ENCODE results near the gene TCEANC.

Gene TCEANC

GRCh38 chrX:13659063-13659462 lies 6.1 kb downstream of the TCEANC start:
- peak overlapping the region; percentile 13; the same call in 1 of the 2 replicates for H3K27ac ChIP-seq
- TF ChIP-seq, protein P1, sequence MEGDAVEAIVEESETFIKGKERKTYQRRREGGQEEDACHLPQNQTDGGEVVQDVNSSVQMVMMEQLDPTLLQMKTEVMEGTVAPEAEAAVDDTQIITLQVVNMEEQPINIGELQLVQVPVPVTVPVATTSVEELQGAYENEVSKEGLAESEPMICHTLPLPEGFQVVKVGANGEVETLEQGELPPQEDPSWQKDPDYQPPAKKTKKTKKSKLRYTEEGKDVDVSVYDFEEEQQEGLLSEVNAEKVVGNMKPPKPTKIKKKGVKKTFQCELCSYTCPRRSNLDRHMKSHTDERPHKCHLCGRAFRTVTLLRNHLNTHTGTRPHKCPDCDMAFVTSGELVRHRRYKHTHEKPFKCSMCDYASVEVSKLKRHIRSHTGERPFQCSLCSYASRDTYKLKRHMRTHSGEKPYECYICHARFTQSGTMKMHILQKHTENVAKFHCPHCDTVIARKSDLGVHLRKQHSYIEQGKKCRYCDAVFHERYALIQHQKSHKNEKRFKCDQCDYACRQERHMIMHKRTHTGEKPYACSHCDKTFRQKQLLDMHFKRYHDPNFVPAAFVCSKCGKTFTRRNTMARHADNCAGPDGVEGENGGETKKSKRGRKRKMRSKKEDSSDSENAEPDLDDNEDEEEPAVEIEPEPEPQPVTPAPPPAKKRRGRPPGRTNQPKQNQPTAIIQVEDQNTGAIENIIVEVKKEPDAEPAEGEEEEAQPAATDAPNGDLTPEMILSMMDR (conservative IDR thresholded peaks at IDR 0.05) = no peak

DNA sequence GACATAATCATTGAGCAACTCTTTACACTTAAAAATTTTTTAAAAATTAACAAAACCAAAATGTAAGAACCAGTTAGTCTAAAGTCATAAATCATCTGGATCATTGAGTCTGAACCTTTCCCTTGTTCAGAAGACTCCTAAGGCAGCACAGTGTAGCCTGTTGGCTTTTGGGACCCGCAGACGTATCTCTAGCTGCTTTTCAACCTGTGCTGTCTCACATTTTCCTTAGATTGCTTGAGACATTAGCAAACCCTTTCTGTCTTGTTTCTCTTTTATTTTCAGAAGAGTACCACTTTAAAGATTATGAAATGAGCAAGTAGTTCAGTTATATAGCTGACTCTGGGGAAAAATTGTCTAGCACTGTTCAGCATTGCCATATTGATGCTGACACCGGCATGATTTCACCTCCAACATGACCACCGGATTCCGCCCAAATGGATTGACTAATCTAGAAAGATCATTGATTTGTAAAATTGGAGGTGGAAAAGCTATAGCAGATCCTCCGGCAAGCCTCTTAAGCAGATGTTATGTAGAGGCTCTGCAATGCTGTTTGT lies 8.9 kb downstream of the TCEANC start:
- no peak overlapping the region for H3K27ac ChIP-seq
- TF ChIP-seq, protein P1 (conservative IDR thresholded peaks at IDR 0.05) = no peak

- TF ChIP-seq, protein P1 (conservative IDR thresholded peaks at IDR 0.05) = no peak
- H3K27ac ChIP-seq = no peak overlapping the region
Measured at GRCh38 chrX:13662355-13662791, 9.4 kb downstream of the TCEANC start.

- no peak overlapping the region for H3K27ac ChIP-seq
- TF ChIP-seq, protein P1 (conservative IDR thresholded peaks at IDR 0.05) = no peak
Measured at GRCh38 chrX:13664020-13664419, 11.1 kb downstream of the TCEANC start.

DNA sequence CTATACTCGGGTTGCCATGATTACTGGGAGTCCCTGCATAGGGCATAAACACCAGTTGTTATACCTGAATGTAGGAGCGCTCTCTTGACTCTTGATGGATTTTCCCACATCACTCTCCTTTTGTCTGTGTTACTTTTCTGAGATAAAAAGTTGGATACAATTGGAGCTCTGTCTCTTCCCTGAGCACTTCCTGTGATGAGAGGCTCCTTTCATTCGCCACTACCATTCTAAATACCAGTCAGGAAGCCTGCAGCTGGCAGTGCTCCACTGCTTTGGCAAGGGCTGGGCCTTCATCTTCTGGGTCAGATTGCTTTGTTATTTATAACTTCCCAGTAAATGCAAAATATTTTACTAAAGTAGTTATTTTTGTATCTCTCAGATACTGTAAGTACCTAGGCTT lies 13.9 kb downstream of the TCEANC start:
- TF ChIP-seq, protein P1 (conservative IDR thresholded peaks at IDR 0.05) = no peak
- H3K27ac ChIP-seq = peak overlapping the region; percentile 89

DNA sequence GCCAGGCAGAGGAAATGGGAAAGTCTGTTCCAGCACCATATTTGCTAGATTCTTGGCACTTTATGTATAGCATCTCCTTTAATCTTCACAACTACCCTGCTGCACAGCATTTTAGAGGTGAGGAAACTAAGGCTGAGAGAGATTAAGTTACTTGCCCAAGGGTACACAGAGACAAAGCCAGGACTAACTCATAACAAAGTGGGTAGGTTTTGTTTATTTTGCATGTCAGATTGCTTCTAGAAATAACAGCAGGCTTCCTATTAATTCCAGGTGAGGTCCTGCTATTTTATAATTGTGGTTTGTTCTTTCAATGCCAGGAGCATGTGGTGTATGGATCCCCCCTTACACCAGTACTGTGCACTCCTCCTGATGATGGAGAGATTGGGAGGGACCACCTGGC lies 15.0 kb downstream of the TCEANC start:
- TF ChIP-seq, protein P1 (conservative IDR thresholded peaks at IDR 0.05) = no peak
- H3K27ac ChIP-seq = peak overlapping the region; percentile 89

GRCh38 chrX:13669246-13669737 lies 16.4 kb downstream of the TCEANC start:
- peak overlapping the region; percentile 89 for H3K27ac ChIP-seq
- TF ChIP-seq, protein P1 (conservative IDR thresholded peaks at IDR 0.05) = no peak

- peak overlapping the region; percentile 89 for H3K27ac ChIP-seq
Measured at GRCh38 chrX:13669755-13670154, 16.8 kb downstream of the TCEANC start.

Measured in VCaP (cell line).